HEK293T (cell line): ENCODE results near the gene TFDP2.

Experiments used
- BHLHE40 ChIP-seq: fragments of 450-650 bp; IDR thresholded peaks from 2 replicates; pipeline ENCODE4 v1.6.1; 2016; ENCODE audit warnings: mild to moderate bottlenecking, moderate library complexity, borderline replicate concordance
- FOXM1 ChIP-seq: fragments of 450-650 bp; IDR thresholded peaks from 2 replicates; pipeline ENCODE4 v1.6.1; 2017; ENCODE audit warnings: mild to moderate bottlenecking, borderline replicate concordance
- SP1 ChIP-seq: fragments of 450-650 bp; IDR thresholded peaks from 2 replicates; pipeline ENCODE4 v1.6.1; 2017
- TARDBP ChIP-seq: fragments of 450-650 bp; IDR thresholded peaks from 2 replicates; pipeline ENCODE4 v1.6.1; 2016

DNA sequence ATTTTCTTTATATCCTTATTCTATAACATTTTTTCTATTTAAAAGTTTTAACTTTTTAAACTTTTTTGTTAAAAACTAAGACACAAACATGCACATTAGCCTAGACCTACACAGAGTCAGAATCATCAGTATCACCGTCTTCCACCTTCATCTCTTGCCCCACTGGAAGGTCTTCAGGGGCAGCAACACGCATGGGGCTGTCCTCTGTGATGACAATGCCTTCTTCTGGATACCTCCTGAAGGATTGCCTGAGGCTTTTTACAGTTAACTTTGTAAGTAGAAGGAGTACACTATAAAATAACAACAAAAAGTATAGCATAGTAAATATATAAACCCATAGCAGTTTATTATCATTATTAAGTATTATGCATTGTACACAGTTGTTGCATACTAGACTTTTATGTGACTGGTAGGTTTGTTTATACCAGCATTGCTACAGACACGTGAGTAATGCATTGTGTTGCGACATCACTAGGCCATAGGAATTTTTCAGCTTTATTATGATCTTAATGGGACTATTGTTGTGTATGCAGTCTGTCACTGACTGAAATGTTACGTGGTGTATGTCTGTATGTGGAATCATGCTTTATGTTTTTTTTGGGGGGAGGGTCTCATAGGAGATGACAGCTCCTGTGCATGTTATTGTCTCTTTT, 254.7 kb downstream of the TFDP2 start:
- no peak for TF ChIP-seq TARDBP
- no peak for TF ChIP-seq SP1
- no peak for TF ChIP-seq BHLHE40
- TF ChIP-seq FOXM1 = no peak
